ENCODE results near the gene NEK10. TPM values are rescaled to one million over a fixed set of nuclear protein-coding genes. Genes with fewer than 3 reads are reported as not detected.

The NEK10 gene
- total and polyA plus RNA-seq, 2 of the 4 experiments (the other 2 are of a cell fraction), result 2.2 to 6.6 TPM

DNA sequence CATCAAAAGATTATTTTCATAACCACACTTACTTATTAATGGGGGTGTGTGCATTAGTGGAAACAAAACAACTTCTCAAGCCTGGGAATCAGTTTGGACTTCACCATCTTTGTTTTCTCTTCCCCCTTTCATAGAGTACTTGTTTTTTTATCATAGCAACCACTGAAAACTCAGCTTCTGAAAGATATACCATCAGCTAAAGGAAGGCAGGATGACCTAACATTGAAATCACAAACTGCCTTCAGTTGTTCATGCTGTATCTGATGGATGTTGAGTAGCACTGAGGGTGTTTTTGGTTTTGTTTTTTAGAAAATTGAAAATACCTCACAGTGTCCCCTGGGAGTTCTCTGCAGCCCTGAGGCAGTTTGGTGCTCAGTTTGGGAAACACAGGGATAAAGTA, 46.5 kb downstream of the NEK10 start:
- no peak overlapping the region for H2AK9ac ChIP-seq (replicated peaks; ENCODE audit: low read depth, low read length, poor library complexity)
- ChIA-PET CTCF (interaction anchor here (1.3 kb wide), 1 partner anchor 31 kb away, joined by 3 read pairs; no protein-coding TSS in a partner anchor), POLR2A (ENCODE audit: unreplicated experiment) (no interaction called here)
- H3K27ac ChIP-seq (ENCODE audit: insufficient read depth, low read length), result no peak overlapping the region
- intact Hi-C loops (cut with micrococcal nuclease), result no loop called here
- DNase-seq (no peak), ATAC-seq (ENCODE audit: low read depth) (no peak)
- H4K91ac ChIP-seq (ENCODE audit: insufficient read depth, low read depth, low read length), result no peak overlapping the region
- no peak overlapping the region for H3K9ac ChIP-seq (ENCODE audit: low read depth, low read length)
- H3K4ac ChIP-seq (ENCODE audit: low read depth, low read length), result no peak overlapping the region
- no peak overlapping the region for H3K23ac ChIP-seq (ENCODE audit: low read depth, low read length)
- BruUV-seq (replicated peaks), result no TSS peak
- in situ Hi-C loops (cut with MboI; ENCODE audit: low sequenced_read_pairs), result no loop called here
- H3K27me3 ChIP-seq (ENCODE audit: control insufficient read depth, insufficient read depth, low read length), result no peaks in the 10 kb centered on the region
- peaks cover 24% of the 10 kb centered on the region for H3K4me1 ChIP-seq (ENCODE audit: control insufficient read depth, insufficient read depth, low read length)
- no peak overlapping the region for H3K56ac ChIP-seq (ENCODE audit: extremely low read depth, insufficient read depth, low read length)
- no peak overlapping the region for H4K5ac ChIP-seq (ENCODE audit: low read depth, low read length)
- TF ChIP-seq, protein P1, sequence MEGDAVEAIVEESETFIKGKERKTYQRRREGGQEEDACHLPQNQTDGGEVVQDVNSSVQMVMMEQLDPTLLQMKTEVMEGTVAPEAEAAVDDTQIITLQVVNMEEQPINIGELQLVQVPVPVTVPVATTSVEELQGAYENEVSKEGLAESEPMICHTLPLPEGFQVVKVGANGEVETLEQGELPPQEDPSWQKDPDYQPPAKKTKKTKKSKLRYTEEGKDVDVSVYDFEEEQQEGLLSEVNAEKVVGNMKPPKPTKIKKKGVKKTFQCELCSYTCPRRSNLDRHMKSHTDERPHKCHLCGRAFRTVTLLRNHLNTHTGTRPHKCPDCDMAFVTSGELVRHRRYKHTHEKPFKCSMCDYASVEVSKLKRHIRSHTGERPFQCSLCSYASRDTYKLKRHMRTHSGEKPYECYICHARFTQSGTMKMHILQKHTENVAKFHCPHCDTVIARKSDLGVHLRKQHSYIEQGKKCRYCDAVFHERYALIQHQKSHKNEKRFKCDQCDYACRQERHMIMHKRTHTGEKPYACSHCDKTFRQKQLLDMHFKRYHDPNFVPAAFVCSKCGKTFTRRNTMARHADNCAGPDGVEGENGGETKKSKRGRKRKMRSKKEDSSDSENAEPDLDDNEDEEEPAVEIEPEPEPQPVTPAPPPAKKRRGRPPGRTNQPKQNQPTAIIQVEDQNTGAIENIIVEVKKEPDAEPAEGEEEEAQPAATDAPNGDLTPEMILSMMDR (conservative IDR thresholded peaks at IDR 0.05; ENCODE audit: low read depth, low read length), result no peak
- no peak for TF ChIP-seq MAZ (IDR thresholded peaks at IDR 0.05; ENCODE audit: borderline replicate concordance, low read depth, low read length)
- peaks cover 23% of the 10 kb centered on the region for H3K9me1 ChIP-seq (ENCODE audit: insufficient read depth, low read length)
- no peak overlapping the region for H2BK20ac ChIP-seq (ENCODE audit: low read depth, low read length)
- H4K20me1 ChIP-seq (ENCODE audit: insufficient read depth, low read length), result no peaks in the 10 kb centered on the region
- no peak overlapping the region for H3K4me2 ChIP-seq (ENCODE audit: low read depth, low read length)
- H3K36me3 ChIP-seq (ENCODE audit: control insufficient read depth, insufficient read depth, low read length), result no peaks in the 10 kb centered on the region
- H3K14ac ChIP-seq (replicated peaks; ENCODE audit: low read depth, low read length), result no peak overlapping the region
- dilution Hi-C loops (cut with HindIII; ENCODE audit: low sequenced_read_pairs, unreplicated experiment), result no loop called here
- H3K79me1 ChIP-seq (ENCODE audit: low read depth in 1 of 2, low read length in 2 of 2), result peaks cover 0 to 11% of the 10 kb centered on the region in 2 experiments; a peak in 3 of 4 replicates
- H2BK15ac ChIP-seq (ENCODE audit: low read depth, low read length), result no peak overlapping the region
- H3K18ac ChIP-seq (ENCODE audit: low read depth, low read length), result no peak overlapping the region
- H3K4me3 ChIP-seq (ENCODE audit: insufficient read depth, low read depth, low read length), result no peak overlapping the region
- no peak overlapping the region for H2BK120ac ChIP-seq (ENCODE audit: low read depth, low read length)
- no peak overlapping the region for H4K8ac ChIP-seq (ENCODE audit: low read depth in 2 of 2, low read length in 2 of 2)
- H2AK5ac ChIP-seq (ENCODE audit: low read depth, low read length), result no peak overlapping the region
- no peaks in the 10 kb centered on the region for H3K9me3 ChIP-seq (ENCODE audit: control insufficient read depth, insufficient read depth, low read length)
- no peak overlapping the region for H2BK5ac ChIP-seq (ENCODE audit: low read depth, low read length, poor library complexity, severe bottlenecking)
- no peak overlapping the region for H2AFZ ChIP-seq (replicated peaks; ENCODE audit: low read length, poor library complexity)
